AG04450 (cell line): Measurements from ENCODE around the gene NFASC. TPM values are rescaled to one million over a fixed set of nuclear protein-coding genes. Genes with fewer than 3 reads are reported as not detected.

ENCODE experiments used
- CTCF ChIA-PET: fragments of 300-600, 350-600 bp; formaldehyde crosslinking; extraction: SDS; loops from one replicate; lab custom pipeline; 2022; ENCODE audit warnings: antibody characterized with exemption, inconsistent platforms; lab: Charles Lee
- POLR2A ChIA-PET: fragments of 350-600 bp; formaldehyde crosslinking; extraction: SDS; loops from one replicate; lab custom pipeline; 2021; ENCODE audit warnings: antibody characterized with exemption, inconsistent platforms; lab: Yijun Ruan, JAX
- DNase-seq: peaks from one replicate; pipeline ENCODE4 v3.0.0-alpha.2; 2011; ENCODE audit warnings: low read depth, low spot score
- H3K27ac ChIP-seq: one replicate; pipeline ENCODE4 v1.5.1; 2012; ENCODE audit warnings: low read depth, low read length, control low read depth
- H3K27me3 ChIP-seq: one replicate; pipeline ENCODE4 v1.6.0; 2012; ENCODE audit warnings: low read length; ENCODE audit not compliant: control insufficient read depth, insufficient read depth
- H3K4me3 ChIP-seq: 2 replicates; pipeline ENCODE4 v1.5.1; 2011; ENCODE audit warnings: mild to moderate bottlenecking, low read depth, low read length, control low read depth
- H3K9me3 ChIP-seq: 2 replicates; pipeline ENCODE4 v1.5.1; 2012; ENCODE audit warnings: low read length; ENCODE audit not compliant: control insufficient read depth, insufficient read depth
- CTCF ChIP-seq: IDR thresholded peaks from 2 replicates; pipeline ENCODE4 v1.5.1; 2011; ENCODE audit warnings: low read depth, low read length, control low read depth, inconsistent platforms
- polyA plus RNA-seq: library from polyadenylated mRNA; depleted of rRNA; stranded (reverse); fragments of >200 nt; gene quantifications from 2 replicates; pipeline ENCODE4 v1.2.3, GENCODE V29; 2011

The NFASC gene
- polyA plus RNA-seq, 1 experiment = 1.8 TPM

- no peak for DNase-seq
- Histone ChIP-seq H3K27me3 (peaks cover 23% of the 10 kb centered on the region), H3K9me3 (no peaks in the 10 kb centered on the region; the same call in 1 of the 2 replicates), H3K27ac (no peak overlapping the region), H3K4me3 (no peak overlapping the region)
- ChIA-PET CTCF (interaction anchor here (1.0 to 1.2 kb wide), 3 partner anchors 76 to 191 kb away, joined by 3 to 4 read pairs (median 3); no protein-coding TSS in a partner anchor), POLR2A (no interaction called here)
- TF ChIP-seq CTCF = no peak
Measured at GRCh38 chr1:205065666-205066065, 195.0 kb downstream of the NFASC start.

GRCh38 chr1:205066141-205066818 lies 195.6 kb downstream of the NFASC start:
- H3K27me3 ChIP-seq = peaks cover 23% of the 10 kb centered on the region
- no peak for DNase-seq
- H3K27ac ChIP-seq = no peak overlapping the region
- no peaks in the 10 kb centered on the region; the same call in 1 of the 2 replicates for H3K9me3 ChIP-seq
- POLR2A ChIA-PET = no interaction called here
- CTCF ChIA-PET = interaction anchor here (0.8 to 1.2 kb wide), 4 partner anchors 77 to 190 kb away, joined by 3 to 4 read pairs (median 3); no protein-coding TSS in a partner anchor
- no peak for TF ChIP-seq CTCF
- no peak overlapping the region for H3K4me3 ChIP-seq

GRCh38 chr1:205067031-205067430 lies 196.4 kb downstream of the NFASC start:
- no peak for DNase-seq
- Histone ChIP-seq H3K9me3 (no peaks in the 10 kb centered on the region; the same call in 1 of the 2 replicates), H3K27me3 (peaks cover 23% of the 10 kb centered on the region), H3K4me3 (no peak overlapping the region), H3K27ac (no peak overlapping the region)
- POLR2A ChIA-PET = no interaction called here
- CTCF ChIA-PET = no interaction called here
- no peak for TF ChIP-seq CTCF

- H3K9me3 ChIP-seq = no peaks in the 10 kb centered on the region; the same call in 1 of the 2 replicates
- peaks cover 23% of the 10 kb centered on the region for H3K27me3 ChIP-seq
- no peak overlapping the region for H3K4me3 ChIP-seq
- TF ChIP-seq CTCF = no peak
- no peak overlapping the region for H3K27ac ChIP-seq
- CTCF ChIA-PET = interaction anchor here (0.6 kb wide), 1 partner anchor 93 kb away, joined by 3 read pairs; no protein-coding TSS in a partner anchor
- no peak for DNase-seq
- POLR2A ChIA-PET = no interaction called here
Measured at GRCh38 chr1:205068001-205068400, 197.3 kb downstream of the NFASC start.

GRCh38 chr1:205068457-205069040 lies 197.9 kb downstream of the NFASC start:
- ChIA-PET POLR2A (no interaction called here), CTCF (interaction anchor here (0.6 to 1.5 kb wide), 2 partner anchors 93 to 188 kb away, joined by 3 to 5 read pairs; no protein-coding TSS in a partner anchor)
- H3K4me3 ChIP-seq = no peak overlapping the region
- no peaks in the 10 kb centered on the region; the same call in 1 of the 2 replicates for H3K9me3 ChIP-seq
- no peak overlapping the region for H3K27ac ChIP-seq
- DNase-seq = peak; percentile 6
- TF ChIP-seq CTCF = no peak
- H3K27me3 ChIP-seq = peaks cover 23% of the 10 kb centered on the region
